OCI-LY3 (cell line): ENCODE measurements around the gene BFSP1.

Source experiments
- CTCF ChIP-seq: fragments of 200-600, 300-600 bp; sonication (generic); IDR thresholded peaks from 2 replicates; pipeline ENCODE4 v1.5.1; 2014; ENCODE audit warnings: antibody characterized with exemption, low read length, low read depth
- EZH2phosphoT487 ChIP-seq: fragments of 200-600 bp; shearing (Covaris generic); IDR thresholded peaks from 2 replicates; pipeline ENCODE4 v1.6.1; 2018; ENCODE audit warnings: antibody characterized with exemption, mixed run types, low read depth

- TF ChIP-seq CTCF, result no peak
- TF ChIP-seq EZH2phosphoT487, result no peak
These were observed 10.8 kb upstream of the BFSP1 start for GRCh38 chr20:17541996-17542395.
